Mucosa of rectum (tissue), 2 donors: ENCODE results near the gene SOAT2.

Source experiments
- H3K27ac ChIP-seq, 2 donors: one replicate each; pipeline ENCODE4 v1.7.0; 2013; ENCODE audit warnings: inconsistent platforms in 2 of 2, low read depth in 2 of 2, low read length in 2 of 2
- H3K27me3 ChIP-seq, 2 donors: one replicate each; pipeline ENCODE4 v1.7.0; 2013; ENCODE audit warnings: low read length in 2 of 2; ENCODE audit not compliant: control insufficient read depth in 2 of 2, insufficient read depth in 2 of 2
- H3K36me3 ChIP-seq, 2 donors: one replicate each; pipeline ENCODE4 v1.7.0; 2013; ENCODE audit warnings: low read length in 2 of 2; ENCODE audit not compliant: control insufficient read depth in 2 of 2, insufficient read depth in 2 of 2
- H3K4me1 ChIP-seq, 2 donors: one replicate each; pipeline ENCODE4 v1.7.0; 2013; ENCODE audit warnings: low read length in 2 of 2, mild to moderate bottlenecking in 1 of 2; ENCODE audit not compliant: control insufficient read depth in 2 of 2, insufficient read depth in 2 of 2
- H3K4me3 ChIP-seq, 2 donors: one replicate each; pipeline ENCODE4 v1.7.0; 2013; ENCODE audit warnings: low read length in 2 of 2
- H3K9ac ChIP-seq, 2 donors: one replicate each; pipeline ENCODE4 v1.7.0; 2013; ENCODE audit warnings: low read length in 2 of 2, low read depth in 1 of 2, mild to moderate bottlenecking in 1 of 2
- H3K9me3 ChIP-seq, 2 donors: one replicate each; pipeline ENCODE4 v1.7.0; 2013; ENCODE audit warnings: low read length in 2 of 2; ENCODE audit not compliant: control insufficient read depth in 2 of 2
- donor health status: healthy.
- donor health status: Normal muscosa, but diverticular disease.

The SOAT2 gene

GRCh38 chr12:53102883-53103807 is at the start of gene SOAT2:
TSS of gene SOAT2 (plus strand) at chr12:53103486. CDS start at chr12:53103578, 92 bp downstream.
- Histone ChIP-seq H3K36me3 (no peaks in the 10 kb centered on the region), H3K9ac (no peak within 1 kb of the TSS), H3K4me3 (no peak within 1 kb of the TSS), H3K27ac (peak within 1 kb of the TSS in 1 of 2 donors; percentile 32), H3K4me1 (peaks cover 8 to 13% of the 10 kb centered on the region in 2 donors), H3K27me3 (peaks cover 0 to 3% of the 10 kb centered on the region in 2 donors), H3K9me3 (no peaks in the 10 kb centered on the region)

GRCh38 chr12:53054112-53054878 is 49.0 kb upstream of the SOAT2 start:
- H3K9ac ChIP-seq, result peak overlapping the region; percentile 70 to 77
- H3K27ac ChIP-seq, result peak overlapping the region; percentile 93 to 96
- H3K4me3 ChIP-seq, result peak overlapping the region; percentile 76 to 82
- H3K4me1 ChIP-seq, result peaks cover 41 to 46% of the 10 kb centered on the region in 2 donors
- H3K9me3 ChIP-seq, result no peaks in the 10 kb centered on the region
- peaks cover 0 to 2% of the 10 kb centered on the region in 2 donors for H3K36me3 ChIP-seq
- H3K27me3 ChIP-seq, result no peaks in the 10 kb centered on the region

- H3K36me3 ChIP-seq, result peaks cover 0 to 2% of the 10 kb centered on the region in 2 donors
- H3K4me3 ChIP-seq, result no peak overlapping the region
- H3K27ac ChIP-seq, result no peak overlapping the region
- H3K4me1 ChIP-seq, result peaks cover 35 to 39% of the 10 kb centered on the region in 2 donors
- no peak overlapping the region for H3K9ac ChIP-seq
- H3K27me3 ChIP-seq, result no peaks in the 10 kb centered on the region
- H3K9me3 ChIP-seq, result no peaks in the 10 kb centered on the region
Measured at GRCh38 chr12:53055471-53056266, 47.6 kb upstream of the SOAT2 start.

- H3K4me1 ChIP-seq, result peaks cover 35 to 38% of the 10 kb centered on the region in 2 donors
- H3K9me3 ChIP-seq, result no peaks in the 10 kb centered on the region
- no peaks in the 10 kb centered on the region for H3K27me3 ChIP-seq
- H3K36me3 ChIP-seq, result peaks cover 0 to 2% of the 10 kb centered on the region in 2 donors
- H3K27ac ChIP-seq, result no peak overlapping the region
- no peak overlapping the region for H3K9ac ChIP-seq
- H3K4me3 ChIP-seq, result no peak overlapping the region
Measured at GRCh38 chr12:53056296-53056695, 47.0 kb upstream of the SOAT2 start.

- Histone ChIP-seq H3K36me3 (peaks cover 0 to 2% of the 10 kb centered on the region in 2 donors), H3K9ac (no peak overlapping the region), H3K4me1 (peaks cover 33 to 35% of the 10 kb centered on the region in 2 donors), H3K27ac (no peak overlapping the region), H3K4me3 (no peak overlapping the region), H3K27me3 (no peaks in the 10 kb centered on the region), H3K9me3 (no peaks in the 10 kb centered on the region)
Measured at GRCh38 chr12:53056901-53057300, 46.4 kb upstream of the SOAT2 start.

- Histone ChIP-seq H3K27me3 (no peaks in the 10 kb centered on the region), H3K9me3 (no peaks in the 10 kb centered on the region), H3K9ac (no peak overlapping the region), H3K4me3 (no peak overlapping the region), H3K4me1 (peaks cover 26 to 27% of the 10 kb centered on the region in 2 donors), H3K27ac (no peak overlapping the region), H3K36me3 (peaks cover 2 to 7% of the 10 kb centered on the region in 2 donors)
Measured at GRCh38 chr12:53057816-53058500, 45.3 kb upstream of the SOAT2 start.

- Histone ChIP-seq H3K27me3 (no peaks in the 10 kb centered on the region), H3K27ac (no peak overlapping the region), H3K4me1 (peaks cover 18% of the 10 kb centered on the region in 2 donors), H3K36me3 (peaks cover 3 to 13% of the 10 kb centered on the region in 2 donors), H3K9ac (no peak overlapping the region), H3K9me3 (no peaks in the 10 kb centered on the region), H3K4me3 (no peak overlapping the region)
Measured at GRCh38 chr12:53058674-53059433, 44.4 kb upstream of the SOAT2 start.

GRCh38 chr12:53059434-53060063 is 43.7 kb upstream of the SOAT2 start:
- H3K9me3 ChIP-seq, result no peaks in the 10 kb centered on the region
- peaks cover 14 to 15% of the 10 kb centered on the region in 2 donors for H3K4me1 ChIP-seq
- H3K4me3 ChIP-seq, result no peak overlapping the region
- H3K27me3 ChIP-seq, result no peaks in the 10 kb centered on the region
- no peak overlapping the region for H3K9ac ChIP-seq
- H3K36me3 ChIP-seq, result peaks cover 5 to 17% of the 10 kb centered on the region in 2 donors
- no peak overlapping the region for H3K27ac ChIP-seq
